Body of pancreas (tissue), 4 donors: ENCODE measurements around the gene SMIM14. TPM values are rescaled to one million over a fixed set of nuclear protein-coding genes. Genes with fewer than 3 reads are reported as not detected.
"Not testable (repeated sequence)": the region's sequence is repeated elsewhere in the genome, so short reads cannot be mapped to it uniquely, and the experiment has no call there.

ENCODE experiments used
- ATAC-seq: fragments of 150-250 bp; one replicate; pipeline ENCODE4 v1.9.1; 2016
- DNase-seq, 4 donors: peaks; one replicate each; pipeline ENCODE4 v3.0.0-alpha.2; 2019
- H3K27ac ChIP-seq, 4 donors: fragments of 200-600 bp; sonication (generic); 1 replicate in 3 of 4; 2 replicates in 1 of 4; pipeline versions ENCODE4 v1.5.1 to v1.6.1; 2016 to 2019; ENCODE audit warnings: mild to moderate bottlenecking in 1 of 4, mixed read lengths in 1 of 4, moderate library complexity in 1 of 4
- H3K27me3 ChIP-seq, 2 donors: fragments of 200-600 bp; sonication (generic); one replicate each; pipeline ENCODE4 v1.6.0; 2016; ENCODE audit warnings: mild to moderate bottlenecking in 1 of 2
- H3K36me3 ChIP-seq, 2 donors: fragments of 200-600 bp; sonication (generic); replicated peaks in 1 of 2; 2 replicates each; pipeline ENCODE4 v1.5.1; 2016; ENCODE audit warnings: low read depth in 2 of 2; ENCODE audit not compliant: insufficient read depth in 1 of 2
- H3K4me1 ChIP-seq: fragments of 200-600 bp; sonication (generic); one replicate; pipeline ENCODE4 v1.6.0; 2016
- H3K4me3 ChIP-seq, 2 donors: fragments of 200-600 bp; sonication (generic); 1 replicate in 1 of 2; 2 replicates in 1 of 2; pipeline ENCODE4 v1.5.1; 2016 to 2019
- H3K9me3 ChIP-seq, 3 donors: fragments of 200-600 bp; sonication (generic); 1 replicate in 2 of 3; 2 replicates in 1 of 3; pipeline ENCODE4 v1.5.1; 2016
- CTCF ChIP-seq, 7 experiments: fragments of 450-650 bp in 4 of 7; fragments of 200-600 bp in 3 of 7; sonication (generic) in 3 of 7; IDR thresholded peaks; one replicate each; pipeline ENCODE4 v1.5.1; 2016 to 2019; ENCODE audit warnings: antibody characterized with exemption in 7 of 7
- POLR2A ChIP-seq, 3 donors: fragments of 450-650 bp; IDR thresholded peaks; one replicate each; pipeline ENCODE4 v1.6.1; 2016; ENCODE audit warnings: antibody characterized with exemption in 3 of 3, mild to moderate bottlenecking in 2 of 3
- WGBS, 2 donors: methylation state at CpG; one replicate each; pipeline ENCODE4 v1.1.5; 2017; 5-methylcytosine and 5-hydroxymethylcytosine counted together
- intact Hi-C: fragments of 100-400 bp; cut with DNase I; formaldehyde crosslinking; loops from one replicate; pipeline ENCODE4 v1.15.1; 2023
- total RNA-seq, 2 donors: library from RNA; depleted of rRNA; stranded (reverse); fragments of >200 nt; gene quantifications; one replicate each; pipeline ENCODE4 v1.1.0, GENCODE V29; 2016

Gene SMIM14
- total RNA-seq, 2 donors from 2014 or later = 24.4 to 26.2 TPM

- H3K27ac ChIP-seq = peak overlapping the region in 1 of 4 donors; percentile 28
- ATAC-seq = no peak
These were observed 90.1 kb downstream of the SMIM14 start for GRCh38 chr4:39548425-39549067.

DNA sequence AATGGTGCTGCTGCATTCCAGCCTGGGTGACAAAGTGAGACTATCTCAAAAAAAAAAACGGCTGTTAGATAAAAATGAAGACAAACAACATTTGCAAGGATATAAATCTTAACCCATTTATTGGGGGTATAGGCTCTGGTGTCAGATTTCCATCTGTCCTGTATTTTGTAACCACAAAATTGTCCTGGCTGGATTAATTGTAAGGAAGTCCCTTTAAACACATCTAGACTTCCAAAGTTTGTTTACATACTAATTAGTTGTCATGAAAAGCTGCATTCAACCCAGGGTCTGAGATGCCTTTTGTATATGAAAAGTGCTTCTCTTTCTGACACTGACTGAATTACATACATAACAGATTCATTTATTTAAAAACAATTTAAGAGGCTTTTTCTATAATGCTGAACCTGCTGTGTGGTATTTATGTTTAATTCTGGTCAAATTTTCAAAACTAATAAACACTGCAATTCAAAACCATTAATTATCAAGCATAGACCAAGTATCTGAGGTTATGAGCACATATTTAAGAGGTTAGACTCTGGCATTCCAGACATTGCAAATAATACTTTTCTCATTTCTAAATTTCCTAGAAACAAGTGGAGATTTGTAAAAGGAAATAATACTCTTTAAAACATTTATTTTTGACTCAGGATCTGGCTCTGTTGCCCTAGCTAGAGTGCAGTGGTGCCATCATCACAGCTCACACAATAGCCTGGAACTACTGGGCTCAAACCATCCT, 93.9 kb downstream of the SMIM14 start:
- Histone ChIP-seq H3K9me3 (no peaks in the 10 kb centered on the region), H3K4me3 (no peak overlapping the region), H3K36me3 (no peaks in the 10 kb centered on the region), H3K27me3 (no peaks in the 10 kb centered on the region), H3K4me1 (peaks cover 50% of the 10 kb centered on the region), H3K27ac (peak overlapping the region in 1 of 4 donors; percentile 21)
- no peak for ATAC-seq
- TF ChIP-seq CTCF (IDR thresholded peaks at IDR 0.05) (no peak), POLR2A (IDR thresholded peaks at IDR 0.05) (no peak)
- intact Hi-C loops = no loop called here
- 0 to 12% methylated on average over 1 of the region's 1 CpG for WGBS, 2 donors
- no peak for DNase-seq

More at GRCh38 chr4:39548425-39549067, 90.1 kb downstream of the SMIM14 start:
- 88 to 92% methylated on average over 3 of the region's 3 CpGs for WGBS, 2 donors
- Histone ChIP-seq H3K9me3 (no peaks in the 10 kb centered on the region), H3K27me3 (no peaks in the 10 kb centered on the region), H3K4me1 (peaks cover 25% of the 10 kb centered on the region), H3K4me3 (no peak overlapping the region), H3K36me3 (no peaks in the 10 kb centered on the region)
- no peak for DNase-seq
- intact Hi-C loops = no loop called here
- TF ChIP-seq POLR2A (IDR thresholded peaks at IDR 0.05) (no peak), CTCF (IDR thresholded peaks at IDR 0.05) (no peak)

GRCh38 chr4:39544080-39544479, 94.6 kb downstream of the SMIM14 start:
- H3K27me3 ChIP-seq, H3K9me3 ChIP-seq, ATAC-seq, intact Hi-C loops, H3K36me3 ChIP-seq, H3K4me3 ChIP-seq: not testable (repeated sequence)
- Histone ChIP-seq H3K4me1 (peaks cover 57% of the 10 kb centered on the region), H3K27ac (peak overlapping the region in 3 of 4 donors; percentile 1 to 24 (median 21))
- 67 to 72% methylated on average over 3 to 4 of the region's 4 CpGs for WGBS, 2 donors
- peak in 2 of 4 donors; percentile 27 to 36 for DNase-seq

- H3K27ac ChIP-seq = peak overlapping the region in 3 of 4 donors; percentile 4 to 27 (median 20)
- H3K9me3 ChIP-seq = no peaks in the 10 kb centered on the region
- H3K4me3 ChIP-seq = no peak overlapping the region
- ATAC-seq (no peak), DNase-seq (no peak)
- H3K27me3 ChIP-seq = no peaks in the 10 kb centered on the region
- H3K36me3 ChIP-seq = no peaks in the 10 kb centered on the region
- 36 to 52% methylated on average over 5 of the region's 5 CpGs for WGBS, 2 donors
- no peak for TF ChIP-seq CTCF (IDR thresholded peaks at IDR 0.05)
- TF ChIP-seq POLR2A (IDR thresholded peaks at IDR 0.05) = no peak
- H3K4me1 ChIP-seq = peaks cover 53% of the 10 kb centered on the region
- intact Hi-C loops = no loop called here
These were observed 95.6 kb downstream of the SMIM14 start for GRCh38 chr4:39543034-39543433.

DNA sequence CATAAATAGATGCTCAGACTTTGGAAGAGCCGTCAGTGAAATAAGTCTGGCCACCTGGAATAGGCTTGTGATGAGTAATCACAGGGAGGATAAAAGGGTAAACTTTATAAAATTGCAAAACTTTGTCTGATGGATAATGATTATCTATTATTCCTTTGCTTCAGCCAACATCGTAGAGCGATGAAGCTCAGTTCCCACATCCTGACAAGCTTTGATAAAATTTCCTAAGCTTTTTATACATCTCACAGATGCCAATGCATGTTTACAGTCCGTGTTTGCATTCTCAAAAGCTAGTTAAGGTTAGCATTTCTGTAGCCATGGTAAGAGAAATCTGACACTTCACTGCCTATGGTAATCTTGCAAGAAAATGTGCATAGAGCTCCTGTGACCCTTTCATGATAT, 96.1 kb downstream of the SMIM14 start:
- DNase-seq (no peak), ATAC-seq (no peak)
- Histone ChIP-seq H3K36me3 (no peaks in the 10 kb centered on the region), H3K4me1 (peaks cover 53% of the 10 kb centered on the region), H3K9me3 (no peaks in the 10 kb centered on the region), H3K27ac (peak overlapping the region in 2 of 4 donors; percentile 20 to 27), H3K4me3 (no peak overlapping the region), H3K27me3 (no peaks in the 10 kb centered on the region)
- intact Hi-C loops = no loop called here
- WGBS, 2 donors = 23 to 32% methylated on average over 4 of the region's 4 CpGs
- TF ChIP-seq CTCF (IDR thresholded peaks at IDR 0.05) (no peak), POLR2A (IDR thresholded peaks at IDR 0.05) (no peak)
